Hepatocyte (in vitro differentiated cells): ENCODE measurements around the gene IGDCC3.

Source experiments
- EZH2 ChIP-seq: fragments of 200-600 bp; sonication (generic); IDR thresholded peaks from 2 replicates; pipeline ENCODE4 v1.6.1; 2016; ENCODE audit warnings: antibody characterized with exemption, mild to moderate bottlenecking, borderline replicate concordance
- TF ChIP-seq, protein P1 (sequence below): fragments of 200-600 bp; sonication (generic); IDR thresholded peaks from 2 replicates; pipeline ENCODE4 v1.5.1; 2016; ENCODE audit warnings: antibody characterized with exemption, mild to moderate bottlenecking; ENCODE audit not compliant: poor library complexity

DNA sequence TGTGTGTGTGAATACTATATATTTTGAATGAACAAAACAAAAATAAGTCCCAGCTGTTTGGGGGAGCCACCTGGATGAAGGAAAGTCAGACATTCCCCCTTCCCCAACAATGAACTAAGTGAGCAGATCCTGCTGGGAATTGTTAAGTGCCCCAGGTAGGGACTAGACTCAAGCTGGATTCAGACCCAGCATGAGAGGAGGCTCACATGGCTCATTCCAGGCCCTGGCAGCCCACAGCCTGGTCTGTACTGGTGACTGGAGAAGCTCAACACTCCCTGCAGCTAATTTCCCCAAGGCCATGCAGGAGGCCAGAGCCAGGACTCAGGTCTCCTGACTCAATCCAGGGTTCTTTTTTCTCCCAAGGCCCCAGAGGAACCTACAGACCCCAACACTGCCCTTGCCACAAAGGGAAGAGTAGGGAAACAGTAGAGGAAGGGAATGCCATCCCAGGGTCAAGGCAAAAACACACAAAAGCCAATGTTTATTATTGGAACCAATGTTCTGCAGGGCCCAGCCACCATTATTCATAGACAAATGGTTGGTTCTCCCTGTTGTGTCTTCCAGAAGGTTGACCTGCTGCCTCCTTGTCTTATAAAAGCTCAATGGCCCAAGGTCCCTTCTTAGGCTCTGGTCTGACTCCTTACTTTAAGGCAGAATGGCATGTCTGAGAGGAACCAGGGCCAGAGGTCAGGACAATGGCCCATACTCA, 35.4 kb upstream of the IGDCC3 start:
- TF ChIP-seq, protein P1, sequence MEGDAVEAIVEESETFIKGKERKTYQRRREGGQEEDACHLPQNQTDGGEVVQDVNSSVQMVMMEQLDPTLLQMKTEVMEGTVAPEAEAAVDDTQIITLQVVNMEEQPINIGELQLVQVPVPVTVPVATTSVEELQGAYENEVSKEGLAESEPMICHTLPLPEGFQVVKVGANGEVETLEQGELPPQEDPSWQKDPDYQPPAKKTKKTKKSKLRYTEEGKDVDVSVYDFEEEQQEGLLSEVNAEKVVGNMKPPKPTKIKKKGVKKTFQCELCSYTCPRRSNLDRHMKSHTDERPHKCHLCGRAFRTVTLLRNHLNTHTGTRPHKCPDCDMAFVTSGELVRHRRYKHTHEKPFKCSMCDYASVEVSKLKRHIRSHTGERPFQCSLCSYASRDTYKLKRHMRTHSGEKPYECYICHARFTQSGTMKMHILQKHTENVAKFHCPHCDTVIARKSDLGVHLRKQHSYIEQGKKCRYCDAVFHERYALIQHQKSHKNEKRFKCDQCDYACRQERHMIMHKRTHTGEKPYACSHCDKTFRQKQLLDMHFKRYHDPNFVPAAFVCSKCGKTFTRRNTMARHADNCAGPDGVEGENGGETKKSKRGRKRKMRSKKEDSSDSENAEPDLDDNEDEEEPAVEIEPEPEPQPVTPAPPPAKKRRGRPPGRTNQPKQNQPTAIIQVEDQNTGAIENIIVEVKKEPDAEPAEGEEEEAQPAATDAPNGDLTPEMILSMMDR: no peak
- no peak for TF ChIP-seq EZH2
